Stomach (tissue), 9 donors: ENCODE results near the gene RASGRP3. TPM values are rescaled to one million over a fixed set of nuclear protein-coding genes. Genes with fewer than 3 reads are reported as not detected.
"Not testable (repeated sequence)": the region's sequence is repeated elsewhere in the genome, so short reads cannot be mapped to it uniquely, and the experiment has no call there.

Experiments used
- DNase-seq, 2 donors: peaks; one replicate each; pipeline versions ENCODE4 v3.0.0 to v3.0.0-alpha.2; 2013 to 2019
- H3K27ac ChIP-seq, 5 donors: fragments of 200-600 bp in 4 of 5; sonication (generic) in 4 of 5; one replicate each; pipeline ENCODE4 v1.5.1; 2013 to 2019; ENCODE audit warnings: mild to moderate bottlenecking in 1 of 5, moderate library complexity in 1 of 5
- H3K27me3 ChIP-seq, 3 donors: fragments of 200-600 bp; sonication (generic); one replicate each; pipeline ENCODE4 v1.5.1; 2017 to 2019; ENCODE audit warnings: mixed run types in 1 of 3
- H3K36me3 ChIP-seq, 4 donors: fragments of 200-600 bp; sonication (generic); 1 replicate in 3 of 4; 2 replicates in 1 of 4; pipeline ENCODE4 v1.5.1; 2016 to 2019
- H3K4me1 ChIP-seq, 4 donors: fragments of 200-600 bp; sonication (generic); one replicate each; pipeline ENCODE4 v1.5.1; 2016 to 2019
- H3K4me3 ChIP-seq, 4 donors: fragments of 200-600 bp; sonication (generic) in 3 of 4; one replicate each; pipeline ENCODE4 v1.5.1; 2016 to 2019; ENCODE audit warnings: mild to moderate bottlenecking in 1 of 4
- H3K9me3 ChIP-seq, 4 donors: fragments of 200-600 bp; sonication (generic); one replicate each; pipeline ENCODE4 v1.5.1; 2016 to 2019
- CTCF ChIP-seq, 7 experiments: fragments of 450-650 bp in 4 of 7; fragments of 200-600 bp in 3 of 7; sonication (generic) in 3 of 7; IDR thresholded peaks; one replicate each; pipeline ENCODE4 v1.5.1; 2016 to 2019; ENCODE audit warnings: antibody characterized with exemption in 7 of 7, control low read depth in 2 of 7, mild to moderate bottlenecking in 1 of 7
- EP300 ChIP-seq: sonication (generic); formaldehyde crosslinking; IDR thresholded peaks from one replicate; pipeline ENCODE4 v1.6.1; 2017; ENCODE audit warnings: antibody characterized with exemption
- POLR2A ChIP-seq, 4 donors: fragments of 450-650 bp; IDR thresholded peaks; one replicate each; pipeline ENCODE4 v1.6.1; 2016; ENCODE audit warnings: antibody characterized with exemption in 4 of 4, control low read depth in 2 of 4, mild to moderate bottlenecking in 1 of 4, moderate library complexity in 1 of 4
- POLR2AphosphoS5 ChIP-seq, 3 donors: sonication (generic); formaldehyde crosslinking; IDR thresholded peaks; one replicate each; pipeline ENCODE4 v1.6.1; 2016; ENCODE audit warnings: antibody characterized with exemption in 3 of 3
- WGBS, 5 donors: extraction: QIAGEN DNeasy Blood & Tissue Kit in 3 of 5; methylation state at CpG; one replicate each; pipeline versions ENCODE4 v1.1.5 to v1.1.7; 2013 to 2018; 5-methylcytosine and 5-hydroxymethylcytosine counted together
- intact Hi-C: fragments of 100-400 bp; cut with DNase I; formaldehyde crosslinking; loops from one replicate; pipeline ENCODE4 v1.15.1; 2023; ENCODE audit warnings: low total_unique reads
- polyA plus RNA-seq, 3 donors: library from polyadenylated mRNA; stranded (reverse); fragments of 200-250 nt; gene quantifications; one replicate each; pipeline ENCODE4 v1.2.3, GENCODE V29; 2013
- total RNA-seq, 5 donors: library from RNA; depleted of rRNA; stranded (reverse); fragments of >200 nt; gene quantifications; one replicate each; pipeline versions ENCODE4 v1.1.0 to v1.2.3, GENCODE V29; 2014 to 2016
- donor health status: healthy with polysubstance abuse.
- donor health status: Bipolar disorder and iron deficiency.
- donor health status: healthy.

The RASGRP3 gene
- total and polyA plus RNA-seq, 8 donors, result 0.29 to 51.3 (median 10.1) TPM

- H3K9me3 ChIP-seq, result no peaks in the 10 kb centered on the region
- H3K4me3 ChIP-seq, result no peak overlapping the region
- 44 to 54% (median 50%) methylated on average over 2 of the region's 2 CpGs for WGBS, 5 donors
- no peaks in the 10 kb centered on the region for H3K36me3 ChIP-seq
- H3K4me1 ChIP-seq, result peaks cover 0 to 4% (median 0%) of the 10 kb centered on the region in 4 donors
- H3K27me3 ChIP-seq, result no peaks in the 10 kb centered on the region
- no peak for DNase-seq
- TF ChIP-seq POLR2AphosphoS5 (IDR thresholded peaks at IDR 0.05) (no peak), EP300 (no peak), POLR2A (IDR thresholded peaks at IDR 0.05) (no peak), CTCF (IDR thresholded peaks at IDR 0.05) (no peak)
- intact Hi-C loops, result no loop called here
- H3K27ac ChIP-seq, result peak overlapping the region in 3 of 5 donors; percentile 2 to 55 (median 13)
Observed at GRCh38 chr2:33437815-33438214, 38.6 kb upstream of the RASGRP3 start.

GRCh38 chr2:33441235-33441810, 35.1 kb upstream of the RASGRP3 start:
- Histone ChIP-seq H3K4me3 (no peak overlapping the region), H3K27me3 (no peaks in the 10 kb centered on the region), H3K27ac (no peak overlapping the region), H3K36me3 (no peaks in the 10 kb centered on the region), H3K9me3 (no peaks in the 10 kb centered on the region), H3K4me1 (peaks cover 0 to 9% (median 0%) of the 10 kb centered on the region in 4 donors)
- intact Hi-C loops, result no loop called here
- WGBS, 5 donors, result 20 to 32% (median 22%) methylated on average over 3 of the region's 3 CpGs
- DNase-seq, result peak in 1 of 2 donors; percentile 80
- TF ChIP-seq CTCF (IDR thresholded peaks at IDR 0.05), result peak in 5 of 7 experiments; percentile 23 to 51 (median 38)
- TF ChIP-seq EP300, result no peak

DNA sequence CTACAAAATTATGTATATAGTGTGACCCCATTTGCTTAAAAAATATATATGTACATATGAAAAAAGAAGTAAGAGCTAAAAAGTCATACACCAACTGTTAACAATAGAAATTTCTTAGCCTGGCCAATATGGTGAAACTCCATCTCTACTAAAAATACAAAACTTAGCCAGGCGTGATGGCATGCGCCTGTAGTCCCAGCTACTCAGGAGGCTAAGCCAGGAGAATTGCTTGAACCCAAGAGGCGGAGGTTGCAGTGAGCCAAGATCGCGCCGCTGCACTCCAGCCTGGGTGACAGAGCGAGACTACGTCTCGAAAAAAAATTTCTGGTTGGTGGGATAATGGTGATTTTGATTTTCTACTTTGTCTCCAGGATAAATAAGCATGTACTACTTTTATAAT, 34.4 kb upstream of the RASGRP3 start:
- H3K36me3 ChIP-seq, H3K4me1 ChIP-seq, H3K9me3 ChIP-seq, H3K4me3 ChIP-seq, H3K27me3 ChIP-seq, DNase-seq, intact Hi-C loops: not testable (repeated sequence)
- WGBS, 5 donors, result 95 to 98% (median 97%) methylated on average over 9 of the region's 9 CpGs
- H3K27ac ChIP-seq, result peak overlapping the region in 1 of 5 donors; percentile 21

DNA sequence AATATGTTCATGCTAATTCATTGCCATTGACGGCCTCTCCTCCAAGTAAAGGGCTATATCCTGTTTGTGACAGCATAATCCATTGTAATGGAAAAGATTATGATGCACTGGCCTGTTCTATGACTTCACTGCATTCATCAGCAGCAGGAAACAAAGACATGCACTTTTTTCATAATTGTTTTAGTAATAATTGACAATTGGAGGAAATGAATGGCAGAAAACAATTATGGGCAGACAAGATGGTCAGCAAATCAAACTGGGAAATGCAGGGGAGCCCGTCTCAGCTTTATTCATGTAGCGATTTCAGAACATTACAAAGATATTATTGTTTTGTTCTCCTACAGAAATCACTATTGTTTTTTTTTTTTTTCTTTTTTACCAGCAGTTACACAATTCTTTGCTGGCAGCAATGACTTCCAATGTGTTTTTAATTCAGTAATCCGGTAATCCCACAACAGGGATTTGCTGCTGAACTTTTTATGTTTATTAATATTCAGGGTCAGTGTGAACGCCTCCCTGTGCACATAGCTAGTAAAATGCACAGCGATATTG, 33.8 kb upstream of the RASGRP3 start:
- no peaks in the 10 kb centered on the region for H3K36me3 ChIP-seq
- DNase-seq, result peak in 1 of 2 donors; percentile 47
- no peaks in the 10 kb centered on the region for H3K9me3 ChIP-seq
- no peak overlapping the region for H3K4me3 ChIP-seq
- H3K27ac ChIP-seq, result peak overlapping the region in 1 of 5 donors; percentile 40
- TF ChIP-seq EP300 (no peak), POLR2AphosphoS5 (IDR thresholded peaks at IDR 0.05) (no peak), POLR2A (IDR thresholded peaks at IDR 0.05) (no peak), CTCF (IDR thresholded peaks at IDR 0.05) (no peak)
- WGBS, 5 donors, result 61 to 77% (median 70%) methylated on average over 6 of the region's 6 CpGs
- intact Hi-C loops, result no loop called here
- H3K27me3 ChIP-seq, result no peaks in the 10 kb centered on the region
- H3K4me1 ChIP-seq, result peaks cover 0 to 9% (median 0%) of the 10 kb centered on the region in 4 donors

GRCh38 chr2:33443274-33443829, 33.1 kb upstream of the RASGRP3 start:
- intact Hi-C loops, result no loop called here
- Histone ChIP-seq H3K9me3 (no peaks in the 10 kb centered on the region), H3K27ac (peak overlapping the region in 2 of 5 donors; percentile 16 to 40), H3K36me3 (no peaks in the 10 kb centered on the region), H3K27me3 (no peaks in the 10 kb centered on the region), H3K4me3 (no peak overlapping the region), H3K4me1 (peaks cover 0 to 9% (median 0%) of the 10 kb centered on the region in 4 donors)
- 63 to 83% (median 75%) methylated on average over 3 of the region's 3 CpGs for whole genome bisulfite sequencing, 5 donors
- no peak for DNase-seq
- TF ChIP-seq CTCF (IDR thresholded peaks at IDR 0.05) (no peak), EP300 (no peak), POLR2AphosphoS5 (IDR thresholded peaks at IDR 0.05) (no peak)
